Mesendoderm (in vitro differentiated cells): ENCODE measurements around the gene ABCC3.

ENCODE experiments used
- DNase-seq: peaks from one replicate; pipeline ENCODE4 v3.0.0; 2013
- H2AK5ac ChIP-seq: 2 replicates; pipeline ENCODE4 v1.6.1; 2013; ENCODE audit warnings: low read length, inconsistent platforms
- H2BK120ac ChIP-seq: 2 replicates; pipeline ENCODE4 v1.6.1; 2013; ENCODE audit warnings: low read depth, mild to moderate bottlenecking, low read length, moderate library complexity, mixed read lengths
- H2BK15ac ChIP-seq: replicated peaks from 2 replicates; pipeline ENCODE4 v1.6.1; 2013; ENCODE audit warnings: low read depth, mild to moderate bottlenecking, moderate library complexity
- H2BK5ac ChIP-seq: 2 replicates; pipeline ENCODE4 v1.6.1; 2013; ENCODE audit warnings: low read length, inconsistent platforms
- H3K18ac ChIP-seq: 2 replicates; pipeline ENCODE4 v1.6.1; 2013; ENCODE audit warnings: mild to moderate bottlenecking, low read length, mixed read lengths
- H3K23ac ChIP-seq: one replicate; pipeline ENCODE4 v1.6.1; 2013; ENCODE audit warnings: low read length
- H3K27ac ChIP-seq: 2 replicates; pipeline ENCODE4 v1.5.1; 2013; ENCODE audit warnings: low read depth, mild to moderate bottlenecking, inconsistent platforms, low read length, moderate library complexity
- H3K27me3 ChIP-seq: 2 replicates; pipeline ENCODE4 v1.6.1; 2013; ENCODE audit warnings: low read length, control low read depth, mild to moderate bottlenecking, inconsistent platforms; ENCODE audit not compliant: insufficient read depth, poor library complexity
- H3K36me3 ChIP-seq: 2 replicates; pipeline ENCODE4 v1.6.1; 2013; ENCODE audit warnings: low read length, inconsistent platforms; ENCODE audit not compliant: control insufficient read depth, insufficient read depth
- H3K4ac ChIP-seq: one replicate; pipeline ENCODE4 v1.6.1; 2013; ENCODE audit warnings: low read depth, mild to moderate bottlenecking, low read length, moderate library complexity
- H3K4me1 ChIP-seq: 2 replicates; pipeline ENCODE4 v1.6.1; 2013; ENCODE audit warnings: low read depth, low read length, inconsistent platforms; ENCODE audit not compliant: control insufficient read depth
- H3K4me2 ChIP-seq: 2 replicates; pipeline ENCODE4 v1.6.1; 2013; ENCODE audit warnings: low read length
- H3K4me3 ChIP-seq: 2 replicates; pipeline ENCODE4 v1.5.1; 2013; ENCODE audit warnings: mild to moderate bottlenecking, low read length
- H3K56ac ChIP-seq: one replicate; pipeline ENCODE4 v1.6.1; 2013; ENCODE audit warnings: low read length
- H3K79me1 ChIP-seq: 2 replicates; pipeline ENCODE4 v1.6.1; 2013; ENCODE audit warnings: low read length, inconsistent platforms
- H3K79me2 ChIP-seq: 2 replicates; pipeline ENCODE4 v1.6.1; 2013; ENCODE audit warnings: mild to moderate bottlenecking, low read length; ENCODE audit not compliant: control insufficient read depth, insufficient read depth
- H3K9ac ChIP-seq: 2 replicates; pipeline ENCODE4 v1.6.1; 2013; ENCODE audit warnings: low read length, inconsistent platforms
- H4K5ac ChIP-seq: one replicate; pipeline ENCODE4 v1.6.1; 2013; ENCODE audit warnings: low read length
- H4K8ac ChIP-seq: one replicate; pipeline ENCODE4 v1.6.1; 2013; ENCODE audit warnings: low read depth, mild to moderate bottlenecking, control low read depth, low read length, moderate library complexity
- WGBS: extraction: QIAGEN DNeasy Blood & Tissue Kit; methylation state at CpG from one replicate; pipeline ENCODE4 v1.1.7; 2013; ENCODE audit warnings: low lambda C conversion rate, missing lambda C conversion rate; ENCODE audit not compliant: insufficient coverage; ENCODE audit errors: extremely low coverage; 5-methylcytosine and 5-hydroxymethylcytosine counted together

The ABCC3 gene

DNA sequence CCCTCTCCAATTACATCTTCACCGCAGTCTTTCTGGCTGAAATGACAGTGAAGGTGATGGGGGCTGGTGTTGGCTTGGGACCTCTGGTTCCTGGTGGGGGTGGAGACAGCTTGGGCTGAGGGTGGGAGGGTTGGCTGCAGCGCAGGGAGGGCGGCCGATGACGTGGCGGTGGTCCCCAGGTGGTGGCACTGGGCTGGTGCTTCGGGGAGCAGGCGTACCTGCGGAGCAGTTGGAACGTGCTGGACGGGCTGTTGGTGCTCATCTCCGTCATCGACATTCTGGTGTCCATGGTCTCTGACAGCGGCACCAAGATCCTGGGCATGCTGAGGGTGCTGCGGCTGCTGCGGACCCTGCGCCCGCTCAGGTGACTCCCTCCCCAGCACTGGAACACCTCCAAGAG lies 31.8 kb upstream of the ABCC3 start:
- Histone ChIP-seq H3K4me2 (no peak overlapping the region), H3K56ac (no peak overlapping the region), H3K18ac (no peak overlapping the region), H3K27ac (no peak overlapping the region), H4K8ac (no peak overlapping the region), H2BK15ac (no peak overlapping the region), H2BK5ac (no peak overlapping the region), H3K23ac (no peak overlapping the region), H3K79me2 (no peaks in the 10 kb centered on the region), H2AK5ac (no peak overlapping the region), H2BK120ac (no peak overlapping the region), H3K4ac (no peak overlapping the region), H3K79me1 (no peaks in the 10 kb centered on the region), H3K4me3 (no peak overlapping the region), H3K36me3 (no peaks in the 10 kb centered on the region), H3K9ac (no peak overlapping the region), H3K27me3 (no peaks in the 10 kb centered on the region), H4K5ac (no peak overlapping the region), H3K4me1 (no peaks in the 10 kb centered on the region)
- DNase-seq, result no peak
- WGBS, result no CpG with 5 or more reads among the region's 18 CpGs

DNA sequence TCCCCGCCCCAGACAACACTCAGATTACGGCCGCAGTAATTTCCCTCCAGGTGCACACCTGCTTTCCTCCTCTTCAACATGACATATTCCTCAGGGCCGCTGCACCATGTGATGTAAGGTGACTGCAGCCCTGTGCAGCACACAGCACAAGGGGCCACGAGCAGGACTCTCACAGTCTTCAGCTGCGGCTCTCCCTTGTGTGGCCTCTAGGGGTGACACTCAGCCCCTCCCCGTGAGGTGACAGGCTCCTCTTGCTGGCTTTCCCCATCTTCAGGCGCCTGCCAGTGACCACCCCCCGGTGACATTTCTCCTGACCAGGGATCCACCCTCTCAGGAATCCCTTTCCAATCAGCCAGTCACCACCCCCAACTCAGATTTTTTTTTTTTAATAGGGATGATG lies 31.3 kb upstream of the ABCC3 start:
- no peaks in the 10 kb centered on the region for H3K4me1 ChIP-seq
- peak; percentile 35 for DNase-seq
- H3K23ac ChIP-seq, result no peak overlapping the region
- H3K18ac ChIP-seq, result no peak overlapping the region
- H3K4ac ChIP-seq, result no peak overlapping the region
- H2BK15ac ChIP-seq, result no peak overlapping the region
- no peaks in the 10 kb centered on the region for H3K79me1 ChIP-seq
- H3K4me2 ChIP-seq, result no peak overlapping the region
- H2BK5ac ChIP-seq, result no peak overlapping the region
- no peaks in the 10 kb centered on the region for H3K36me3 ChIP-seq
- H3K56ac ChIP-seq, result no peak overlapping the region
- H4K5ac ChIP-seq, result no peak overlapping the region
- whole genome bisulfite sequencing, result no CpG with 5 or more reads among the region's 9 CpGs
- no peak overlapping the region for H3K27ac ChIP-seq
- H3K27me3 ChIP-seq, result no peaks in the 10 kb centered on the region
- no peak overlapping the region for H3K9ac ChIP-seq
- no peak overlapping the region for H2BK120ac ChIP-seq
- no peaks in the 10 kb centered on the region for H3K79me2 ChIP-seq
- H4K8ac ChIP-seq, result no peak overlapping the region
- H2AK5ac ChIP-seq, result no peak overlapping the region
- H3K4me3 ChIP-seq, result no peak overlapping the region

DNA sequence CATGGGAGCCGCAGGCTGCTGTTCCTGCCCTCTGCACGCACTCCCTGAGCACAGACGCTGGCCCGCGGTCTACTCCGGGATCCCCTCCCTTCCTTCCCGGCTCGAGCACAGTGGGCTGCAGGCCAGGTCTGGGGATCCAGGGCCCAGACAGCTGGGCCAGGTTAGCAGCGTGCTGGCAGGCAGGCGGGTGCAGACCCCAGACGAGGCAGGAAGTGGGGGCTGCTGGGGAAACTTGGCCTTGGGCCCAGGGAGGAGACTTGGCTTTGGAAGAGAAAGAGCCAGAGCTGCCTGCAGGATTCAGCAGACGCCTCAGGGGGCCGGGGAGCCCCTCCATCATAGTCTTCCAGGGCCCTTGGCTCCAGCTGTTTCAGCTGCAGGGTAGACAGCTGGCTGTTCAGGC lies 30.2 kb upstream of the ABCC3 start:
- Histone ChIP-seq H3K27ac (no peak overlapping the region), H3K4me1 (no peaks in the 10 kb centered on the region), H2AK5ac (no peak overlapping the region), H3K56ac (peak overlapping the region; percentile 70), H4K5ac (no peak overlapping the region), H3K23ac (no peak overlapping the region), H4K8ac (no peak overlapping the region), H2BK120ac (no peak overlapping the region), H3K4me3 (no peak overlapping the region), H3K27me3 (no peaks in the 10 kb centered on the region), H3K18ac (no peak overlapping the region), H3K4ac (no peak overlapping the region), H3K9ac (no peak overlapping the region), H3K36me3 (no peaks in the 10 kb centered on the region), H3K4me2 (no peak overlapping the region), H2BK15ac (no peak overlapping the region), H2BK5ac (no peak overlapping the region), H3K79me2 (no peaks in the 10 kb centered on the region), H3K79me1 (no peaks in the 10 kb centered on the region)
- no peak for DNase-seq
- WGBS, result no CpG with 5 or more reads among the region's 13 CpGs

DNA sequence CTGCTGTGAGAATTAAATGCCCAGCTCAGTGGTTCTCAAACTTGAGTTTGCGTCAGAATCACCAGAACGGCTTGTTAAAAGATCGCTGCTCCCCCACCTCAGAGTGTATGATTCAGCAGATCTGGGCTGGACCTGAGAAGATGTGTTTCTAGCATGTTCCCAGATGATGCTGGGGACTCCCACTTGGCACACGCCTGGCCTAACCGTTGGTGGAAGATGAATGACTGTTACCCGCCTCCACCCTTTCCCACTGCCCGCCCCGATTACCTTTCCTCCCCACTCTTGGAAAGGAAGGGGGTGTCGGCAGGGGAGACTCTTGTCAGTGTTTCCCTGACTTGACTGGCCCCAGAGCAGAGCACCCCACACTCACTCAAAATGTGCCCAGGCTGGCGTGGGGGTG lies 29.3 kb upstream of the ABCC3 start:
- no peak overlapping the region for H3K4me2 ChIP-seq
- no peaks in the 10 kb centered on the region for H3K79me1 ChIP-seq
- H3K18ac ChIP-seq, result no peak overlapping the region
- no peak overlapping the region for H3K23ac ChIP-seq
- H2BK5ac ChIP-seq, result no peak overlapping the region
- no peaks in the 10 kb centered on the region for H3K79me2 ChIP-seq
- no peak overlapping the region for H2BK120ac ChIP-seq
- no peak overlapping the region for H3K56ac ChIP-seq
- H4K8ac ChIP-seq, result no peak overlapping the region
- H3K4me3 ChIP-seq, result no peak overlapping the region
- no peak overlapping the region for H3K9ac ChIP-seq
- no peak for DNase-seq
- no peak overlapping the region for H3K4ac ChIP-seq
- no peak overlapping the region for H2AK5ac ChIP-seq
- no peaks in the 10 kb centered on the region for H3K36me3 ChIP-seq
- no peak overlapping the region for H2BK15ac ChIP-seq
- no peaks in the 10 kb centered on the region for H3K27me3 ChIP-seq
- no peaks in the 10 kb centered on the region for H3K4me1 ChIP-seq
- WGBS, result no CpG with 5 or more reads among the region's 10 CpGs
- no peak overlapping the region for H3K27ac ChIP-seq
- no peak overlapping the region for H4K5ac ChIP-seq

DNA sequence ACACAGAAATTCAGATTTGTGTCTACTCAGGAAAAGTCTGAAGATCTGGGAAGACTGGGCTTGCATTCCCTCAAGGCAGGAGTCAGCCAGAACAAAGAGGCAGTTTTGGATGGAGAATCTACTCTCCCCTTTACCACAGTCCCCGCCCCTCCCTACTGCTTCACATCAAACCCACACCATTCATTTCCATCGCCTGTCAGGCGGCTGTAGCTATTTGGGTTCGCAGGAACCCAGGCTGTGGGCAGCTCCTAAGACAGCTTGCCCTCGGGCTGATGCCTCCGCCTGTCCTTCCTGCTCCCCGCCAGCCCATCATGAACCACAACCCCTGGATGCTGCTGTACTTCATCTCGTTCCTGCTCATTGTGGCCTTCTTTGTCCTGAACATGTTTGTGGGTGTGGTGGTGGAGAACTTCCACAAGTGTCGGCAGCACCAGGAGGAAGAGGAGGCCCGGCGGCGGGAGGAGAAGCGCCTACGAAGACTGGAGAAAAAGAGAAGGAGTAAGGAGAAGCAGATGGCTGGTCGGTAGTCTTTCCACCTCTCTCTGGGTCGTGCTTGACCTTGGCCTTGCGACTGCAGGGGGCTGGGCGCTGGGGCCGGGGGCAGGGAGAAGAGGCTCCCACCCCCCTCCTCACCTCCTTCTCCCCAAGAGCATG lies 27.0 kb upstream of the ABCC3 start:
- no peak overlapping the region for H3K23ac ChIP-seq
- no peak overlapping the region for H2BK5ac ChIP-seq
- H2BK15ac ChIP-seq, result no peak overlapping the region
- no peak overlapping the region for H4K8ac ChIP-seq
- H3K79me2 ChIP-seq, result no peaks in the 10 kb centered on the region
- no peak overlapping the region for H2AK5ac ChIP-seq
- H3K27ac ChIP-seq, result no peak overlapping the region
- H3K4me2 ChIP-seq, result no peak overlapping the region
- no CpG with 5 or more reads among the region's 19 CpGs for WGBS
- no peaks in the 10 kb centered on the region for H3K79me1 ChIP-seq
- H3K4me3 ChIP-seq, result no peak overlapping the region
- no peak overlapping the region for H3K9ac ChIP-seq
- no peak overlapping the region for H3K56ac ChIP-seq
- DNase-seq, result no peak
- H3K4ac ChIP-seq, result no peak overlapping the region
- H3K4me1 ChIP-seq, result no peaks in the 10 kb centered on the region
- H2BK120ac ChIP-seq, result no peak overlapping the region
- H3K27me3 ChIP-seq, result no peaks in the 10 kb centered on the region
- no peak overlapping the region for H4K5ac ChIP-seq
- H3K36me3 ChIP-seq, result no peaks in the 10 kb centered on the region
- no peak overlapping the region for H3K18ac ChIP-seq

DNA sequence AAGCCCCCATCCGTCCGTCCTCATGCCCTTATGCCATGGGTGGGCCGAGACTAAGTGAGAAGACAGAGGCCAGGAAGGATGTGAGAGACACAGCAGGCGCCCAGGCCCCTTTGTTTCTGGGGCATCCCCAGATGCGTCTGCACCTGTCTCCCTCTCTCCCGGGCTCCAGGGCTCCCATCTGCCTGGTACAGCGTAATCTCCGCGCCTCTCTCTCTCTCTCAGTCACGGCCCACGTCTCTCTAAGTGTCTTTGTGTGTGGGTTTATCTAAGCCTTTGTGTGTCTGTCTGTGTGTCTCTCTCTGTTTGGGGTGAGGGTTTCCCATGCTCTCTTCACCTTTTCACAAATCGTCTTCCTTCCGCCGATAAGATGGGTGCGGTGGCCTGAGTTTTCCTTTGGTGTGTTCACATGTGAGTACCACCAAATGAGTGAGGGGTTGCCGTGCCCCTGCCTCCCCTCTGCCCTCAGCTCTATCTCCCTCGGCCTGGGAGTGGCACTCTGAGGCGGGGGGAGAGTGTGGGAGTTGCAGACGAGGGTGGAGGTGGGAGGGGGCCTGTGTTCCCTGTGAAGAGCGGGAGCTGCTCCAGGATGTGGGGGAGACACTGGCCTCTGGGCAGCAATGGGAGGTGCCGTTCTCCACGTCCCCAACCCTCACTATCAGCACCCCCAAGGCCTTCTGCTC lies 25.8 kb upstream of the ABCC3 start:
- Histone ChIP-seq H2BK15ac (no peak overlapping the region), H3K36me3 (no peaks in the 10 kb centered on the region), H3K18ac (no peak overlapping the region), H3K27ac (no peak overlapping the region), H3K9ac (no peak overlapping the region), H2BK5ac (no peak overlapping the region), H2AK5ac (no peak overlapping the region), H3K79me2 (no peaks in the 10 kb centered on the region), H3K23ac (no peak overlapping the region), H3K4me1 (no peaks in the 10 kb centered on the region), H4K5ac (no peak overlapping the region), H2BK120ac (no peak overlapping the region), H3K79me1 (no peaks in the 10 kb centered on the region), H4K8ac (no peak overlapping the region), H3K27me3 (no peaks in the 10 kb centered on the region), H3K56ac (no peak overlapping the region), H3K4me3 (no peak overlapping the region), H3K4ac (no peak overlapping the region), H3K4me2 (no peak overlapping the region)
- no peak for DNase-seq
- no CpG with 5 or more reads among the region's 22 CpGs for WGBS
